Ishikawa (cell line): ENCODE measurements around the gene GRID2.

ENCODE experiments used
- CEBPB ChIP-seq: IDR thresholded peaks from 2 replicates; pipeline ENCODE4 v1.6.1; 2012
- EGR1 ChIP-seq: IDR thresholded peaks from 2 replicates; pipeline ENCODE4 v1.6.1; 2012
- EP300 ChIP-seq: IDR thresholded peaks from 2 replicates; pipeline ENCODE4 v1.6.1; 2012; ENCODE audit warnings: borderline replicate concordance
- MAX ChIP-seq: IDR thresholded peaks from 2 replicates; pipeline ENCODE4 v1.6.1; 2012
- TCF12 ChIP-seq: IDR thresholded peaks from 2 replicates; pipeline ENCODE4 v1.6.1; 2012; ENCODE audit warnings: low read depth
- USF1 ChIP-seq: IDR thresholded peaks from 2 replicates; pipeline ENCODE4 v1.6.1; 2012

GRCh38 chr4:93237521-93237920 lies 933.8 kb downstream of the GRID2 start:
- TF ChIP-seq CEBPB (no peak), MAX (no peak), USF1 (no peak), TCF12 (no peak), EGR1 (no peak), EP300 (no peak)
